Esophagus (tissue), 2 donors: ENCODE data around the gene ZNF57. TPM values are rescaled to one million over a fixed set of nuclear protein-coding genes. Genes with fewer than 3 reads are reported as not detected.
"Not testable (repeated sequence)": the region's sequence is repeated elsewhere in the genome, so short reads cannot be mapped to it uniquely, and the experiment has no call there.

Experiments
- H3K27ac ChIP-seq, 2 donors: one replicate each; pipeline ENCODE4 v1.5.1; 2013; ENCODE audit warnings: low read depth in 2 of 2, mild to moderate bottlenecking in 2 of 2, inconsistent platforms in 1 of 2, low read length in 1 of 2, moderate library complexity in 1 of 2
- H3K27me3 ChIP-seq, 2 donors: one replicate each; pipeline ENCODE4 v1.6.1; 2013; ENCODE audit warnings: low read length in 2 of 2, control low read depth in 1 of 2, mild to moderate bottlenecking in 1 of 2; ENCODE audit not compliant: insufficient read depth in 2 of 2, control insufficient read depth in 1 of 2
- H3K36me3 ChIP-seq, 2 donors: one replicate each; pipeline ENCODE4 v1.6.1; 2013; ENCODE audit warnings: low read length in 1 of 2; ENCODE audit not compliant: control insufficient read depth in 2 of 2, insufficient read depth in 2 of 2
- H3K4me1 ChIP-seq, 2 donors: one replicate each; pipeline ENCODE4 v1.6.1; 2013; ENCODE audit warnings: low read length in 1 of 2; ENCODE audit not compliant: control insufficient read depth in 2 of 2, insufficient read depth in 2 of 2
- H3K4me3 ChIP-seq, 2 donors: one replicate each; pipeline ENCODE4 v1.5.1; 2013; ENCODE audit warnings: low read length in 2 of 2, mild to moderate bottlenecking in 2 of 2, low read depth in 1 of 2, moderate library complexity in 1 of 2
- H3K9me3 ChIP-seq, 2 donors: one replicate each; pipeline ENCODE4 v1.6.1; 2013; ENCODE audit warnings: mild to moderate bottlenecking in 2 of 2, low read depth in 1 of 2, low read length in 1 of 2, moderate library complexity in 1 of 2; ENCODE audit not compliant: control insufficient read depth in 2 of 2, insufficient read depth in 1 of 2
- WGBS, 2 donors: extraction: QIAGEN DNeasy Blood & Tissue Kit; methylation state at CpG; one replicate each; pipeline ENCODE4 v1.1.7; 2013; 5-methylcytosine and 5-hydroxymethylcytosine counted together
- polyA plus RNA-seq, 2 donors: library from polyadenylated mRNA; stranded (reverse); fragments of 200-250 nt; gene quantifications; one replicate each; pipeline ENCODE4 v1.2.3, GENCODE V29; 2013
- donor health status: healthy with polysubstance abuse.
- donor health status: Bipolar disorder and iron deficiency.

ZNF57 gene
- polyA plus RNA-seq, 2 donors = 6.8 to 8.1 TPM

- 64 to 66% methylated on average over 8 of the region's 8 CpGs for whole genome bisulfite sequencing, 2 donors
Observed at GRCh38 chr19:2890531-2890930, 10.2 kb upstream of the ZNF57 start.

GRCh38 chr19:2896694-2897093, 4.0 kb upstream of the ZNF57 start:
- no peaks in the 10 kb centered on the region for H3K9me3 ChIP-seq
- no peak overlapping the region for H3K4me3 ChIP-seq
- WGBS, 2 donors = 74 to 82% methylated on average over 8 of the region's 8 CpGs
- no peaks in the 10 kb centered on the region for H3K27me3 ChIP-seq
- H3K4me1 ChIP-seq = no peaks in the 10 kb centered on the region
- no peaks in the 10 kb centered on the region for H3K36me3 ChIP-seq
- no peak overlapping the region for H3K27ac ChIP-seq

More at GRCh38 chr19:2890531-2890930, 10.2 kb upstream of the ZNF57 start:
- H3K36me3 ChIP-seq, H3K4me3 ChIP-seq, H3K27me3 ChIP-seq, H3K27ac ChIP-seq, H3K4me1 ChIP-seq, H3K9me3 ChIP-seq: not testable (repeated sequence)

GRCh38 chr19:2902590-2903218, 2.0 kb downstream of the ZNF57 start:
- H3K27ac ChIP-seq = peak overlapping the region; percentile 80 to 84
- H3K4me3 ChIP-seq = peak overlapping the region in 1 of 2 donors; percentile 88
- WGBS, 2 donors = 73 to 74% methylated on average over 13 of the region's 13 CpGs
- peaks cover 2 to 3% of the 10 kb centered on the region in 2 donors for H3K36me3 ChIP-seq
- H3K27me3 ChIP-seq = no peaks in the 10 kb centered on the region
- H3K9me3 ChIP-seq = no peaks in the 10 kb centered on the region
- peaks cover 0 to 5% of the 10 kb centered on the region in 2 donors for H3K4me1 ChIP-seq

- H3K4me1 ChIP-seq, H3K9me3 ChIP-seq, H3K4me3 ChIP-seq, H3K36me3 ChIP-seq, H3K27ac ChIP-seq, H3K27me3 ChIP-seq: not testable (repeated sequence)
- 84 to 85% methylated on average over 13 of the region's 13 CpGs for WGBS, 2 donors
Observed at GRCh38 chr19:2903326-2903725, 2.6 kb downstream of the ZNF57 start.

GRCh38 chr19:2905918-2906519, 5.3 kb downstream of the ZNF57 start:
- Histone ChIP-seq H3K27ac (no peak overlapping the region), H3K4me1 (peaks cover 0 to 5% of the 10 kb centered on the region in 2 donors), H3K9me3 (no peaks in the 10 kb centered on the region), H3K27me3 (no peaks in the 10 kb centered on the region), H3K4me3 (no peak overlapping the region), H3K36me3 (peaks cover 2 to 3% of the 10 kb centered on the region in 2 donors)
- 85% methylated on average over 11 of the region's 11 CpGs for WGBS, 2 donors

GRCh38 chr19:2906631-2907195, 6.0 kb downstream of the ZNF57 start:
- 89 to 93% methylated on average over 20 of the region's 20 CpGs for WGBS, 2 donors
- no peak overlapping the region for H3K4me3 ChIP-seq
- H3K4me1 ChIP-seq = peaks cover 0 to 5% of the 10 kb centered on the region in 2 donors
- H3K27ac ChIP-seq = no peak overlapping the region
- H3K27me3 ChIP-seq = no peaks in the 10 kb centered on the region
- H3K9me3 ChIP-seq = no peaks in the 10 kb centered on the region
- H3K36me3 ChIP-seq = peaks cover 2 to 3% of the 10 kb centered on the region in 2 donors

GRCh38 chr19:2912306-2912705, 11.6 kb downstream of the ZNF57 start:
- H3K9me3 ChIP-seq = peaks cover 2 to 5% of the 10 kb centered on the region in 2 donors
- H3K36me3 ChIP-seq = peaks cover 5% of the 10 kb centered on the region in 2 donors
- no peak overlapping the region for H3K27ac ChIP-seq
- no peak overlapping the region for H3K4me3 ChIP-seq
- H3K4me1 ChIP-seq = no peaks in the 10 kb centered on the region
- no peaks in the 10 kb centered on the region for H3K27me3 ChIP-seq
- WGBS, 2 donors = 92 to 94% methylated on average over 5 of the region's 5 CpGs

GRCh38 chr19:2917275-2918184, 16.8 kb downstream of the ZNF57 start:
- Histone ChIP-seq H3K9me3 (peaks cover 2 to 13% of the 10 kb centered on the region in 2 donors), H3K27ac (no peak overlapping the region), H3K27me3 (no peaks in the 10 kb centered on the region), H3K4me1 (no peaks in the 10 kb centered on the region), H3K4me3 (no peak overlapping the region), H3K36me3 (peaks cover 15 to 18% of the 10 kb centered on the region in 2 donors)
- WGBS, 2 donors = 95 to 97% methylated on average over 16 of the region's 16 CpGs

GRCh38 chr19:2922987-2923386, 22.3 kb downstream of the ZNF57 start:
- peaks cover 4 to 8% of the 10 kb centered on the region in 2 donors for H3K36me3 ChIP-seq
- peaks cover 0 to 2% of the 10 kb centered on the region in 2 donors for H3K4me1 ChIP-seq
- WGBS, 2 donors = 31 to 39% methylated on average over 5 of the region's 5 CpGs
- no peak overlapping the region for H3K4me3 ChIP-seq
- peaks cover 0 to under 1% of the 10 kb centered on the region in 2 donors for H3K9me3 ChIP-seq
- no peaks in the 10 kb centered on the region for H3K27me3 ChIP-seq
- peak overlapping the region in 1 of 2 donors; percentile 16 for H3K27ac ChIP-seq
